HepG2 (cell line): Measurements from ENCODE around the gene TMTC2. TPM values are rescaled to one million over a fixed set of nuclear protein-coding genes. Genes with fewer than 3 reads are reported as not detected.

Experiments used
- ATAC-seq: fragments of 200-7000 bp; cut with Tn5 transposase; 3 replicates; pipeline ENCODE4 v1.9.1; 2020; ENCODE audit warnings: mild to moderate bottlenecking, moderate library complexity
- BruUV-seq: library from RNA; stranded (reverse); fragments of 400-500 nt; replicated peaks from 2 replicates; lab custom pipeline; 2021; lab: Mats Ljungman, UMichigan
- CTCF ChIA-PET: fragments of 300-600 bp; formaldehyde crosslinking; extraction: SDS; loops from one replicate; lab custom pipeline; 2021; ENCODE audit warnings: low total read pairs, inconsistent platforms, low intra/inter-chr PET ratio; lab: Yijun Ruan, JAX
- POLR2A ChIA-PET: fragments of 350-600 bp; sonication (Branson Sonifier 250); formaldehyde crosslinking; loops from one replicate; lab custom pipeline; 2020; ENCODE audit warnings: antibody characterized with exemption, inconsistent platforms; lab: Yijun Ruan, JAX
- DNase-seq: peaks from one replicate; pipeline ENCODE4 v3.0.0-alpha.2; 2015; ENCODE audit warnings: low spot score
- FAIRE-seq: peaks from 3 replicates; lab custom pipeline; 2011; peaks lifted over from hg19 to GRCh38; lab: Jason Lieb, UNC
- H2AFZ ChIP-seq: one replicate; pipeline ENCODE4 v1.6.1; 2011; ENCODE audit warnings: low read length, inconsistent platforms
- H3K27ac ChIP-seq: fragments of 300-600 bp; 3 replicates; pipeline ENCODE4 v1.8.0; 2011; ENCODE audit warnings: mixed run types, mild to moderate bottlenecking, mixed read lengths, low read length, inconsistent platforms; ENCODE audit not compliant: insufficient read depth; ENCODE audit errors: extremely low read length
- H3K27me3 ChIP-seq, 2 experiments: fragments of 200-600 bp in 1 of 2; 2 replicates in 1 of 2; 3 replicates in 1 of 2; pipeline versions ENCODE4 v1.6.0 to v1.8.0; 2011; ENCODE audit warnings: low read length in 2 of 2, mild to moderate bottlenecking in 2 of 2, moderate library complexity in 2 of 2, inconsistent platforms in 1 of 2; ENCODE audit not compliant: insufficient read depth in 2 of 2, control insufficient read depth in 1 of 2
- H3K36me3 ChIP-seq, 2 experiments: fragments of 200-600 bp in 1 of 2; replicated peaks in 1 of 2; 2 replicates in 1 of 2; 3 replicates in 1 of 2; pipeline versions ENCODE4 v1.5.1 to v1.8.0; 2011; ENCODE audit warnings: low read length in 2 of 2, inconsistent platforms in 1 of 2; ENCODE audit not compliant: insufficient read depth in 2 of 2, control insufficient read depth in 1 of 2
- H3K4me1 ChIP-seq: 2 replicates; pipeline ENCODE4 v1.5.1; 2012; ENCODE audit warnings: low read length, inconsistent platforms; ENCODE audit not compliant: insufficient read depth
- H3K4me2 ChIP-seq: 2 replicates; pipeline ENCODE4 v1.6.0; 2011; ENCODE audit warnings: low read depth, low read length, inconsistent platforms
- H3K4me3 ChIP-seq, 3 experiments: fragments of 200-600 bp in 1 of 3; sonication (generic), shearing (Covaris generic) in 1 of 3; replicated peaks in 1 of 3; 2 replicates each; pipeline ENCODE4 v1.5.1; 2011 to 2016; ENCODE audit warnings: low read length in 3 of 3, inconsistent platforms in 2 of 3, low read depth in 2 of 3, mild to moderate bottlenecking in 2 of 3, control low read depth in 1 of 3, mixed read lengths in 1 of 3; ENCODE audit not compliant: insufficient read depth in 1 of 3
- H3K79me2 ChIP-seq: one replicate; pipeline ENCODE4 v1.6.1; 2011; ENCODE audit warnings: low read length, inconsistent platforms; ENCODE audit not compliant: insufficient read depth
- H3K9ac ChIP-seq: 2 replicates; pipeline ENCODE4 v1.6.0; 2011; ENCODE audit warnings: mild to moderate bottlenecking, low read depth, low read length, inconsistent platforms; ENCODE audit not compliant: insufficient read depth
- H3K9me3 ChIP-seq: 2 replicates; pipeline ENCODE4 v1.5.1; 2012; ENCODE audit warnings: mild to moderate bottlenecking, low read length
- H4K20me1 ChIP-seq: 2 replicates; pipeline ENCODE4 v1.6.0; 2011; ENCODE audit warnings: inconsistent platforms, mild to moderate bottlenecking, low read length, moderate library complexity; ENCODE audit not compliant: insufficient read depth
- DNMT3B ChIP-seq: conservative IDR thresholded peaks from 2 replicates; pipeline ENCODE4 v1.6.1; 2016; ENCODE audit warnings: missing biosample characterization, control low read depth
- FOXP1 ChIP-seq, 2 experiments: fragments of 450-650 bp in 1 of 2; IDR thresholded peaks; 2 replicates each; pipeline ENCODE4 v1.6.1; 2017 to 2018; ENCODE audit warnings: antibody characterized with exemption in 1 of 2
- GATAD2A ChIP-seq: IDR thresholded peaks from 2 replicates; pipeline ENCODE4 v1.6.1; 2016
- KDM5B ChIP-seq: sonication (generic); formaldehyde crosslinking; IDR thresholded peaks from 2 replicates; pipeline ENCODE4 v1.4.0; 2020; ENCODE audit warnings: missing genetic modification reagents, mild to moderate bottlenecking, borderline replicate concordance
- KLF9 ChIP-seq: IDR thresholded peaks from 2 replicates; pipeline ENCODE4 v1.6.1; 2016; ENCODE audit warnings: low read depth
- MEF2D ChIP-seq: sonication (generic); formaldehyde crosslinking; IDR thresholded peaks from 2 replicates; pipeline ENCODE4 v1.5.1; 2020; ENCODE audit warnings: mild to moderate bottlenecking, missing genetic modification reagents
- NFYC ChIP-seq: IDR thresholded peaks from 2 replicates; pipeline ENCODE4 v1.6.1; 2016; ENCODE audit warnings: missing genetic modification reagents, missing compliant biosample characterization
- PCBP2 ChIP-seq: fragments of 200-400 bp; formaldehyde crosslinking; optimal IDR thresholded peaks from 2 replicates; pipeline ENCODE3; 2018; ENCODE audit warnings: low read length, low read depth; ENCODE audit not compliant: poor library complexity, severe bottlenecking
- POLR2AphosphoS5 ChIP-seq: IDR thresholded peaks from 2 replicates; pipeline ENCODE4 v1.6.1; 2012; ENCODE audit warnings: low read depth, low read length
- ZMYM4 ChIP-seq: sonication (generic); formaldehyde crosslinking; IDR thresholded peaks from 2 replicates; pipeline ENCODE4 v1.8.1; 2023; ENCODE audit warnings: mild to moderate bottlenecking, missing genetic modification reagents
- ZNF121 ChIP-seq: sonication (generic); formaldehyde crosslinking; IDR thresholded peaks from 2 replicates; pipeline ENCODE4 v1.5.0; 2020; ENCODE audit warnings: mild to moderate bottlenecking, missing genetic modification reagents
- ZNF354B ChIP-seq: sonication (generic); formaldehyde crosslinking; IDR thresholded peaks from 2 replicates; pipeline ENCODE4 v1.8.0; 2022; ENCODE audit warnings: mild to moderate bottlenecking, missing genetic modification reagents
- ZSCAN12 ChIP-seq: sonication (generic); formaldehyde crosslinking; IDR thresholded peaks from 2 replicates; pipeline ENCODE4 v1.9.0; 2021; ENCODE audit warnings: mild to moderate bottlenecking, missing genetic modification reagents
- WGBS: methylation state at CpG from one replicate; pipeline ENCODE4 v1.1.6; 2017; ENCODE audit warnings: low lambda C conversion rate; 5-methylcytosine and 5-hydroxymethylcytosine counted together
- in situ Hi-C: cut with HindIII; loops from 2 replicates; pipeline ENCODE4 v1.10.0; 2017; ENCODE audit warnings: low pct_unique_long_range_greater_than_20kb; ENCODE audit not compliant: extremely low pct_ligation_motif_present
- intact Hi-C: fragments of 100-400 bp; cut with micrococcal nuclease; formaldehyde crosslinking; loops from one replicate; pipeline ENCODE4 v1.10.0; 2022; ENCODE audit not compliant: unreplicated experiment
- polyA plus RNA-seq, 8 experiments: library from polyadenylated mRNA; depleted of rRNA in 3 of 8; stranded (reverse) in 7 of 8; unstranded in 1 of 8; fragments of >200 nt; fragmentation: Illumina TruSeq in 4 of 8; extraction: Trizol in 4 of 8; gene quantifications; 2 replicates each; pipeline versions ENCODE4 v1.2.1 to v1.2.3, GENCODE V29; 2011 to 2016; ENCODE audit warnings: low read depth in 4 of 8, missing spikeins in 1 of 8, mixed read lengths in 1 of 8; ENCODE audit not compliant: insufficient read depth in 1 of 8
- total RNA-seq, 5 experiments: library from RNA; depleted of rRNA; stranded (reverse); fragments of >200 nt; fragmentation: Illumina TruSeq; extraction: Trizol; gene quantifications; 2 replicates each; pipeline ENCODE4 v1.2.3, GENCODE V29; 2016; ENCODE audit warnings: low read depth in 1 of 5
- TF ChIP-seq, protein P1 (sequence below): sonication (generic); formaldehyde crosslinking; IDR thresholded peaks from 2 replicates; pipeline ENCODE4 v1.5.0; 2020; ENCODE audit warnings: mild to moderate bottlenecking, missing genetic modification reagents, borderline replicate concordance
- TF ChIP-seq, protein P2 (sequence below): sonication (generic); formaldehyde crosslinking; IDR thresholded peaks from 2 replicates; pipeline ENCODE4 v1.9.0; 2022; ENCODE audit warnings: low read depth, missing genetic modification reagents

Gene TMTC2
- total and polyA plus RNA-seq, 2 of the 13 experiments (the other 11 are each of a cell fraction or from before 2014, with no cell fraction given) = 0.55 to 0.63 TPM

DNA sequence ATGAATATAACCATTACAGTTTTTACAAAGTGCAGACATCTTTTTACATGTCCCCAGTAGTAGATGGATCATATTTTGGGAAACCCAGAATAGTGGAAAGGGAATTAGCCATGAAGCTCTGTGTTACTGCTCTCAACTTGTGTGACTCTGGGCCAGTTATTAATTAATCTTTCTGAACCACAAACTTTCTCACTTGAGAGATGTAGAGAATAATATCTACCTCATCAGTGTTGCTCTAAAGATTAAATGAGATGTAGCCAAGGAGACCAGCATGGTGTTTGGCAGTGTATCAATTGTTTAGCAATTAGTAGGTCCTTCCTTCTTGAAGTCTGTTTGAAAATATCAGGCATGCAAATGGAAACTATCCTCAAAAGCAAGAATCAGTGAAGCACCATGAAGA is 169.2 kb downstream of the TMTC2 start:
- no peak overlapping the region for H2AFZ ChIP-seq
- no peak overlapping the region for H3K9ac ChIP-seq
- intact Hi-C loops = no loop called here
- TF ChIP-seq POLR2AphosphoS5 (no peak), FOXP1 (IDR thresholded peaks at IDR 0.05) (no peak), FOXP1 (CRISPR knock-in tag; IDR thresholded peaks at IDR 0.05) (no peak), ZMYM4 (CRISPR knock-in tag) (no peak), NFYC (CRISPR knock-in tag) (no peak)
- no peak overlapping the region for H3K4me3 ChIP-seq
- no peak overlapping the region for H3K4me2 ChIP-seq
- H4K20me1 ChIP-seq = no peaks in the 10 kb centered on the region
- FAIRE-seq (no peak), ATAC-seq (no peak), DNase-seq (no peak)
- H3K27me3 ChIP-seq = no peaks in the 10 kb centered on the region; a peak in 1 of 5 replicates
- H3K36me3 ChIP-seq = no peaks in the 10 kb centered on the region
- H3K27ac ChIP-seq = no peak overlapping the region
- H3K9me3 ChIP-seq = no peaks in the 10 kb centered on the region
- ChIA-PET POLR2A (no interaction called here), CTCF (no interaction called here)
- H3K79me2 ChIP-seq = no peaks in the 10 kb centered on the region
- H3K4me1 ChIP-seq = no peaks in the 10 kb centered on the region; the same call in 1 of the 2 replicates
- no TSS peak for BruUV-seq
- in situ Hi-C loops = no loop called here

DNA sequence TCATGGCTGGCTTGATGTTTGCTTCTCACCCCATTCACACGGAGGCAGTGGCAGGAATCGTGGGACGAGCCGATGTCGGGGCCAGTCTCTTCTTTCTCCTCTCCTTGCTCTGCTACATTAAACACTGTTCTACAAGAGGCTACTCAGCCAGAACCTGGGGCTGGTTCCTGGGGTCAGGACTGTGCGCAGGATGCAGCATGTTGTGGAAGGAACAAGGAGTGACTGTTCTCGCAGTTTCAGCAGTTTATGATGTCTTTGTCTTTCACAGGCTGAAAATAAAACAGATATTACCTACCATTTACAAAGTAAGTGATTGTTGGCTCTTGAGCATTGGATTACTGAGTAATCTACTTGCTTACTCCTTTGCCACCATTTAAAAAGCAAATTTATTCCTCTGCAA is 170.6 kb downstream of the TMTC2 start:
- 11% methylated on average over 7 of the region's 7 CpGs for WGBS
- H3K9me3 ChIP-seq = no peaks in the 10 kb centered on the region
- in situ Hi-C loops = no loop called here
- intact Hi-C loops = no loop called here
- H3K9ac ChIP-seq = no peak overlapping the region
- no peaks in the 10 kb centered on the region; the same call in 1 of the 2 replicates for H3K4me1 ChIP-seq
- BruUV-seq = no TSS peak
- H3K36me3 ChIP-seq = no peaks in the 10 kb centered on the region
- no peaks in the 10 kb centered on the region; a peak in 1 of 5 replicates for H3K27me3 ChIP-seq
- H4K20me1 ChIP-seq = no peaks in the 10 kb centered on the region
- CTCF ChIA-PET = no interaction called here
- no peak overlapping the region for H3K4me2 ChIP-seq
- no peak overlapping the region for H3K27ac ChIP-seq
- POLR2A ChIA-PET = no interaction called here
- no peak overlapping the region for H3K4me3 ChIP-seq
- H2AFZ ChIP-seq = no peak overlapping the region
- DNase-seq (no peak), ATAC-seq (no peak), FAIRE-seq (no peak)
- H3K79me2 ChIP-seq = no peaks in the 10 kb centered on the region
- TF ChIP-seq MEF2D (no peak), DNMT3B (CRISPR knock-in tag) (no peak), KLF9 (CRISPR knock-in tag) (no peak), FOXP1 (IDR thresholded peaks at IDR 0.05) (no peak), FOXP1 (CRISPR knock-in tag; IDR thresholded peaks at IDR 0.05) (no peak), ZSCAN12 (CRISPR knock-in tag) (no peak), ZNF121 (CRISPR knock-in tag) (no peak), PCBP2 (no peak), ZNF354B (CRISPR knock-in tag) (no peak), KDM5B (CRISPR knock-in tag) (no peak), GATAD2A (CRISPR knock-in tag) (no peak)
- TF ChIP-seq, protein P1, sequence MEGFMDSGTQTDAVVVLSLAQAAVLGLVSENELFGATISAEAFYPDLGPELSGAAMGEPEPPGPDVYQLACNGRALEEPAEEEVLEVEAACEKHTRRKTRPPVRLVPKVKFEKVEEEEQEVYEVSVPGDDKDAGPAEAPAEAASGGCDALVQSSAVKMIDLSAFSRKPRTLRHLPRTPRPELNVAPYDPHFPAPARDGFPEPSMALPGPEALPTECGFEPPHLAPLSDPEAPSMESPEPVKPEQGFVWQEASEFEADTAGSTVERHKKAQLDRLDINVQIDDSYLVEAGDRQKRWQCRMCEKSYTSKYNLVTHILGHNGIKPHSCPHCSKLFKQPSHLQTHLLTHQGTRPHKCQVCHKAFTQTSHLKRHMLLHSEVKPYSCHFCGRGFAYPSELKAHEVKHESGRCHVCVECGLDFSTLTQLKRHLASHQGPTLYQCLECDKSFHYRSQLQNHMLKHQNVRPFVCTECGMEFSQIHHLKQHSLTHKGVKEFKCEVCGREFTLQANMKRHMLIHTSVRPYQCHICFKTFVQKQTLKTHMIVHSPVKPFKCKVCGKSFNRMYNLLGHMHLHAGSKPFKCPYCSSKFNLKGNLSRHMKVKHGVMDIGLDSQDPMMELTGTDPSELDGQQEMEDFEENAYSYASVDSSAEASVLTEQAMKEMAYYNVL = no peak
- TF ChIP-seq, protein P2, sequence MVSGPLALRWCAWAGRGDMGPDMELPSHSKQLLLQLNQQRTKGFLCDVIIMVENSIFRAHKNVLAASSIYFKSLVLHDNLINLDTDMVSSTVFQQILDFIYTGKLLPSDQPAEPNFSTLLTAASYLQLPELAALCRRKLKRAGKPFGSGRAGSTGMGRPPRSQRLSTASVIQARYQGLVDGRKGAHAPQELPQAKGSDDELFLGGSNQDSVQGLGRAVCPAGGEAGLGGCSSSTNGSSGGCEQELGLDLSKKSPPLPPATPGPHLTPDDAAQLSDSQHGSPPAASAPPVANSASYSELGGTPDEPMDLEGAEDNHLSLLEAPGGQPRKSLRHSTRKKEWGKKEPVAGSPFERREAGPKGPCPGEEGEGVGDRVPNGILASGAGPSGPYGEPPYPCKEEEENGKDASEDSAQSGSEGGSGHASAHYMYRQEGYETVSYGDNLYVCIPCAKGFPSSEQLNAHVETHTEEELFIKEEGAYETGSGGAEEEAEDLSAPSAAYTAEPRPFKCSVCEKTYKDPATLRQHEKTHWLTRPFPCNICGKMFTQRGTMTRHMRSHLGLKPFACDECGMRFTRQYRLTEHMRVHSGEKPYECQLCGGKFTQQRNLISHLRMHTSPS = no peak
